ENCODE data around the gene CCNF.
"Not testable (repeated sequence)": the region's sequence is repeated elsewhere in the genome, so short reads cannot be mapped to it uniquely, and the experiment has no call there.

CCNF gene, protein sequence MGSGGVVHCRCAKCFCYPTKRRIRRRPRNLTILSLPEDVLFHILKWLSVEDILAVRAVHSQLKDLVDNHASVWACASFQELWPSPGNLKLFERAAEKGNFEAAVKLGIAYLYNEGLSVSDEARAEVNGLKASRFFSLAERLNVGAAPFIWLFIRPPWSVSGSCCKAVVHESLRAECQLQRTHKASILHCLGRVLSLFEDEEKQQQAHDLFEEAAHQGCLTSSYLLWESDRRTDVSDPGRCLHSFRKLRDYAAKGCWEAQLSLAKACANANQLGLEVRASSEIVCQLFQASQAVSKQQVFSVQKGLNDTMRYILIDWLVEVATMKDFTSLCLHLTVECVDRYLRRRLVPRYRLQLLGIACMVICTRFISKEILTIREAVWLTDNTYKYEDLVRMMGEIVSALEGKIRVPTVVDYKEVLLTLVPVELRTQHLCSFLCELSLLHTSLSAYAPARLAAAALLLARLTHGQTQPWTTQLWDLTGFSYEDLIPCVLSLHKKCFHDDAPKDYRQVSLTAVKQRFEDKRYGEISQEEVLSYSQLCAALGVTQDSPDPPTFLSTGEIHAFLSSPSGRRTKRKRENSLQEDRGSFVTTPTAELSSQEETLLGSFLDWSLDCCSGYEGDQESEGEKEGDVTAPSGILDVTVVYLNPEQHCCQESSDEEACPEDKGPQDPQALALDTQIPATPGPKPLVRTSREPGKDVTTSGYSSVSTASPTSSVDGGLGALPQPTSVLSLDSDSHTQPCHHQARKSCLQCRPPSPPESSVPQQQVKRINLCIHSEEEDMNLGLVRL

DNA sequence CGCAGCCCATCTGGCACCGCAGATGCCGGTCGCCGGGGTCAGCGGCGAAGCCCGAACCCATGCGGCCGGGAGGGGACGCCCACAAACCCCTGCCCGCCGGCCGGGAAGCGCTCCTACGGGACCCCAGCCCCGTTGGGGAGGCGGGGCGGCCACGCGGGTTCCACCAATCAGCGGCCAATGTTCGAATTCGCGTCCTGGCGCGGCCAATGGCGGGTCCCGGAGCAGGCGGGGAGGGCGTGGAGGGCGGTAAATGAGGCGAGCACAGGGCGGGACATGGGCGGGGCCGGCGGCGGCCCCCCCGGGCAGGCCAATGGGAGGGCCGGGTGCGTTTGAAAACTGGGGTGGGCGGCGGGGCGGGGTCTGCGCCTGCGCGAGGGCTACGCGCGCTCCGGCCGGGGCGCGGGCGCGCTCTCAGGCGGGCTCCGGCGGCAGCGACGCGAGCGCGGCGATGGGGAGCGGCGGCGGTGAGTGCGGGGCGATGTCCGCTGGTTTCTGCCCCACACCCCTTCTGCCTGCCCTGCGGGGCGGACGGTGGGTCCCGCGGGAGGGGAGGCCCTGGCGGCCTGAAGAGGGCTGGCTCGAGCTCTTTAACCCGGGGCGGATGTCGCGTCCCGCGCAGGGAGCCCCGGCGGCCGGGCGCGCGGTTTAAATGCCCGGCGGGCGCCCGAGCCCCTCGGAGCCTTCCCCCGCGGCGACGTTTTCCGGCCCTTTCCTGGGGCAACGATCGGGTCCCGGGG, at the start of gene CCNF:
TSS of gene CCNF (plus strand) at position 414 of the 737 bp plus-strand sequence. CDS start at position 449, 35 bp downstream.
- DNase-seq (ENCODE audit: low read depth, low spot score) = peak; percentile 61
- H3K27ac ChIP-seq = peak within 1 kb of the TSS; percentile 14

DNA sequence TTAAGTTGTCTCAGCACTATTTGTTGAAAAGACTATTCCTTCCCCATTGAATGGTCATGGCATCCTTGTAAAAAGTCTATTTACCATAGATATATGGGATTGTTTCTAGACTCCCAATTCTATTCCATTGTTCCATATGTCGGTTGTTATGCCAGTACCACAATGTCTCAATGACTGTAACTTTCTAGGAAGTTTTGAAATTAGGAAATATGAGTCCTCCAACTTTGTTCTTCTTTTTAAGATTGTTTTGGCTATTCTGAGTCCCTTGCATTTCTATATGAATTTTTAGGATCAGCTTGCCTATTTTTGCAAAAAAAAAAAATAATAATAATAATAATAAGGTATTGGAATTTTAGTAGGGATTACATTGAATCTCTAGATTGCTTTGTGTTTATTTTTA, 45.7 kb upstream of the CCNF start:
- DNase-seq (ENCODE audit: low read depth, low spot score) = no peak
- no peak overlapping the region for H3K27ac ChIP-seq

GRCh38 chr16:2384426-2384825, 44.8 kb upstream of the CCNF start:
- no peak for DNase-seq (ENCODE audit: low read depth, low spot score)
- H3K27ac ChIP-seq = no peak overlapping the region

GRCh38 chr16:2385190-2385836, 43.9 kb upstream of the CCNF start:
- peak overlapping the region; percentile 51 for H3K27ac ChIP-seq
- DNase-seq (ENCODE audit: low read depth, low spot score) = peak; percentile 67

DNA sequence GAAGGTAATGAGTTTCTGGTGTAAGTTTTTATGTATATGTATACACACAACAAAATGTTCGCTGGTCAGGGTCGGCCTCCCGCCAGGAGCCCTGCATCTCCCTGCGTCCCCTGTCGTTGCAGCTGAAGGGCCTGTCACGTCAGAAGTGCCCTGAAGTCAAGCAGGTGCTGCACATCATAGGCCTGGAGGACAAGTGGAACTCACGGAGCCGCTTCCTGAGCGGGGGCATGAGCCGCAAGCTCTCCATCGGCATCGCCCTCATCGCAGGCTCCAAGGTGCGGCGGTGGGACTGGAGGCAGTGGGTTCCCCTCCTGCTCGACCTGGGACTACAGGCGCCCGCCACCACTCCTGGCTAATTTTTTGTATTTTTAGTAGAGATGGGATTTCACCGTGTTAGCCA, 43.3 kb upstream of the CCNF start:
- DNase-seq (ENCODE audit: low read depth, low spot score) = not testable (repeated sequence)

DNA sequence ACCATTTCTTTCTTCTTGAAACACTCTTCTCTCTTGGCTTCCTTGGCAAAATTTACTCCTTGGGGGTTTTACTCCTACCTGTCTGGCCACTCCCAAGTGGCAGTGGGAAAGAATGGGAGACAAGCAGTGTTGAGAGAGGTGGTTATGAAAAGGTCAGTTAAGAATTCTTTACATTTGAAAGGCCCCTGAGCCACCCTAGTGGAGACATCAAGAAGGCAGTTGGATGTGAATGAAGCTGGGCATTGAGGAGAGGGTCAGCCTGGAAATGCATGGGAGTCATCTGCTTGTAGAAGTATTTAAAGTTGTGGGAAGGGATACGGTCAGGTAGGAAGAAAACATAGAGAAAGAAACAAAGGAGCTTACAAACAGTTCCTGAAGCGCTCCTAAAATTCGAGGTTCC, 42.3 kb upstream of the CCNF start:
- DNase-seq (ENCODE audit: low read depth, low spot score) = no peak
- H3K27ac ChIP-seq = no peak overlapping the region

More for the DNA sequence above, 43.3 kb upstream of the CCNF start:
- H3K27ac ChIP-seq = peak overlapping the region; percentile 51

- DNase-seq (ENCODE audit: low read depth, low spot score) = no peak
- peak overlapping the region; percentile 27 for H3K27ac ChIP-seq
Observed at GRCh38 chr16:2388139-2388874, 40.9 kb upstream of the CCNF start.

DNA sequence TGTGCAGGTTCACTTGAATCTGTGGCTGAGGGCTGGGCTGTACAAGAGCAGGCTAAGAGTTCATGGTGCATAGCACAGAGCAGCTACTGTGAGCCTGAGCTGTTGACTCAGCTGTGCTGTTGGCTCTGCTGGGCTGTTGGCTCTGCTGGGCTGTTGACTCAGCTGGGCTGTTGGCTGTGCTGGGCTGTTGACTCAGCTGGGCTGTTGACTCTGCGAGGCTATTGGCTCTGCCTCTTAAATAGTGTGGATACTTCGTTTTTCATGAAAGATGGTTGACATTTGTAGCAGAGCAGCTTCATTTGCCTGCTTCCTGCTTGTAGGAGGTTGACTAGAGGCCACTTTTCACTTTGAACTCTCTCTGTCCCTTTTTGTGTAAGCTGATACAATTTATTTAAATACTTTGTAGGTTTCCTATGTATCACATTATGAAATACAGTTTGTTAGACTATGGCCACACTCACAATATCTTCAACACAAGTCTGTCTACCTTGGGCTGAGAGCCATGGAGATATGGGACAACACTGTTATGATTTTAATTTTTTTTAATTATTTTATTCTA, 40.3 kb upstream of the CCNF start:
- peak overlapping the region; percentile 27 for H3K27ac ChIP-seq
- peak; percentile 66 for DNase-seq (ENCODE audit: low read depth, low spot score)

- DNase-seq (ENCODE audit: low read depth, low spot score) = no peak
Observed at GRCh38 chr16:2392025-2392424, 37.2 kb upstream of the CCNF start.

GRCh38 chr16:2398520-2398919, 30.7 kb upstream of the CCNF start:
- H3K27ac ChIP-seq = no peak overlapping the region
- no peak for DNase-seq (ENCODE audit: low read depth, low spot score)

More at GRCh38 chr16:2392025-2392424, 37.2 kb upstream of the CCNF start:
- H3K27ac ChIP-seq = no peak overlapping the region

GRCh38 chr16:2404099-2404498, 25.1 kb upstream of the CCNF start:
- no peak for DNase-seq (ENCODE audit: low read depth, low spot score)
- no peak overlapping the region for H3K27ac ChIP-seq

DNA sequence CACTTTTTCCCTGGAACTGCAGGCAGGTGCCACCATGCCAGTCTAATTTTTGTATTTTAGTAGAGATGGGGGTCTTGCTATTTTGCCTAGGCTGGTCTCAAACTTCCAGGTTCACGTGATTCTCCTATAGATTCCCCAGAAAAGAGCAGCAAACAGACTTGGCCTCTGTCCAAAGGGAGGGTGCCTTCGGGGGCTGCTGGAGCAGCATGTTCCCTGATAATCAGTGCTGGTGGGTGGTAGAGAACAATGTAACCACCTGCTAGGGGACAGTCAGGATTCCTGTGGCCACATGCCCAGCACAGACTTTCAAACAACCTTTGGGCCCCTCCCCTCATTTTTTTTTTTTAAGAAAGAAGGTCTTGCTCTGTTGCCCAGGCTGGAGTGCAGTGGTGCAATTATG, 14.2 kb upstream of the CCNF start:
- no peak for DNase-seq (ENCODE audit: low read depth, low spot score)
- H3K27ac ChIP-seq = no peak overlapping the region

- no peak overlapping the region for H3K27ac ChIP-seq
- no peak for DNase-seq (ENCODE audit: low read depth, low spot score)
Observed at GRCh38 chr16:2420035-2420434, 9.2 kb upstream of the CCNF start.

DNA sequence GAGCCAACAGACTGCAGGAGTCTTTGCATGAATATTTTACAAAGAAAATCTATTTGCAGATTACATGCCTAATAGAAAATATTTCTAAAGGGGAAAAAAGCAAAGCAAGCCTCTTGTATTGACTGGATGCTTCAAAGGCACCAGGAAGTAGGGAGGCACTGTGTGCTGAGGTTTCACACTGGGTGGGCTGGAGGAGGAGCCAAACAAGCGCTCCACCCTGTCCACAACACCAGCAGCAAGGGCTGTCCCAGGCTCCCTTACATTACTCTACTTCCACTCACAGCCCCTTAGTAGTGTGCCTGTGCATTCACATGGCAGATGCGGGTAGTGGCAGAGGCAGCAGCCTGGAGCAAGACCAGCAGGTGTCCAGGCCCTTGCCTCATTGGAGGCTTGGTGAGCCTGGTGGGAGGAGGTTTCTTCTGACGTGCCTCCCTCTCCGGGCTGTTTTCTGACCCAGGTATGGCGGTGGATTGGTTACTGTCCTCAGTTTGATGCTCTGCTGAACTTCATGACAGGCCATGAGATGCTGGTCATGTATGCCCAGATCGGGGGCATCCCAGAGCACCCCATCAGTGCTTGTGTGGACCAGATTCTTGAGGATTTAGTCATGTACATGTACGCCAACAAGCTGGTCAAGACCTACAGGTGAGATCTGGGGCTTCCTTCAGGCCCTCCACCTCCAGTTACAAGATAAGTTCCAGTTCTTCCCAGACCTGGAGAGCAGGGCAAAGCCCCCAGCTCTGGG, 7.0 kb upstream of the CCNF start:
- no peak overlapping the region for H3K27ac ChIP-seq
- no peak for DNase-seq (ENCODE audit: low read depth, low spot score)

GRCh38 chr16:2424061-2425007, 4.9 kb upstream of the CCNF start:
- DNase-seq (ENCODE audit: low read depth, low spot score) = no peak

DNA sequence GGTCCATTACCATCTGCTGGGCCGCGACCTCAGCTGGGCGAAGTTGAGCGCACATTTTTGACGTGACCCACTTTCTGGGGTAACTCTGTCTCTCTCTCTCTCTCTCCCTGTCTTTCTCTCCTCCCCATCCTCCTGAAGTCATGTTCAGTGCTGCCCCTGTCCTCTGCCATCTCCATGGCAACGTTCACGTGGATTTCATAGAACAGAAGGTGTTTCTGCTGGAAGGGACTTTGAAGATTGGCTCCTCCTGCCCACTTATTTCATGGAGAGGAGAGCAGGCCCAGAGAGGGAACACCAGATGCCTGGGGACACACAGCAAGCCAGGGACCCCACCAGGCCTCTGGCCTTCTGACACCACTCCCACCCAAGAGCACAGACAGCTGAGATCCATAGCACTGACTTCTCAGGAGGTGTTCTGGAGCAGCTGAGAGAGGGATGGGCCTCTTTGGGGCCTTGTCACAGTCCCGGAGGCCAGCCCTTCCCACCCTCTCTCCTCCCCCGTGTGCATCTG, 4.2 kb upstream of the CCNF start:
- H3K27ac ChIP-seq = no peak overlapping the region
- DNase-seq (ENCODE audit: low read depth, low spot score) = no peak

More at GRCh38 chr16:2424061-2425007, 4.9 kb upstream of the CCNF start:
- no peak overlapping the region for H3K27ac ChIP-seq

- H3K27ac ChIP-seq = no peak overlapping the region
- no peak for DNase-seq (ENCODE audit: low read depth, low spot score)
Observed at GRCh38 chr16:2425825-2426430, 3.3 kb upstream of the CCNF start.
